Measurements from ENCODE around the gene CYP17A1.
"Not testable (repeated sequence)": the region's sequence is repeated elsewhere in the genome, so short reads cannot be mapped to it uniquely, and the experiment has no call there.

CYP17A1 gene

GRCh38 chr10:102827597-102827975 is 9.6 kb downstream of the CYP17A1 start:
- H3K4me3 ChIP-seq (ENCODE audit: low read depth, low read length) = no peak overlapping the region
- no peak overlapping the region for H3K4me2 ChIP-seq (ENCODE audit: low read length)
- H3K4me1 ChIP-seq = no peaks in the 10 kb centered on the region
- no peaks in the 10 kb centered on the region for H3K36me3 ChIP-seq (ENCODE audit: control insufficient read depth, insufficient read depth, low read length)
- H3K79me2 ChIP-seq = no peaks in the 10 kb centered on the region
- no peak for TF ChIP-seq CTCF (IDR thresholded peaks at IDR 0.05)
- no peaks in the 10 kb centered on the region for H3K27me3 ChIP-seq (ENCODE audit: control insufficient read depth, insufficient read depth, low read length)
- H3K27ac ChIP-seq = no peak overlapping the region
- no peaks in the 10 kb centered on the region for H3K9me3 ChIP-seq (ENCODE audit: control insufficient read depth, low read length)
- no peak overlapping the region for H2AFZ ChIP-seq
- no peak overlapping the region for H3K9ac ChIP-seq

- Histone ChIP-seq H3K27me3 (ENCODE audit: control insufficient read depth, insufficient read depth, low read length) (no peaks in the 10 kb centered on the region), H3K4me2 (ENCODE audit: low read length) (no peak overlapping the region), H3K9me3 (ENCODE audit: control insufficient read depth, low read length) (no peaks in the 10 kb centered on the region), H3K79me2 (no peaks in the 10 kb centered on the region), H3K27ac (no peak overlapping the region), H3K36me3 (ENCODE audit: control insufficient read depth, insufficient read depth, low read length) (no peaks in the 10 kb centered on the region), H3K9ac (no peak overlapping the region), H3K4me3 (ENCODE audit: low read depth, low read length) (no peak overlapping the region), H3K4me1 (no peaks in the 10 kb centered on the region), H2AFZ (no peak overlapping the region)
- no peak for TF ChIP-seq CTCF (IDR thresholded peaks at IDR 0.05)
These were observed 10.9 kb downstream of the CYP17A1 start for GRCh38 chr10:102826148-102826796.

GRCh38 chr10:102824664-102825063 is 12.5 kb downstream of the CYP17A1 start:
- no peaks in the 10 kb centered on the region for H3K27me3 ChIP-seq (ENCODE audit: control insufficient read depth, insufficient read depth, low read length)
- H3K4me3 ChIP-seq (ENCODE audit: low read depth, low read length) = no peak overlapping the region
- H3K4me1 ChIP-seq = no peaks in the 10 kb centered on the region
- no peak overlapping the region for H2AFZ ChIP-seq
- no peak overlapping the region for H3K4me2 ChIP-seq (ENCODE audit: low read length)
- H3K27ac ChIP-seq = no peak overlapping the region
- H3K9me3 ChIP-seq (ENCODE audit: control insufficient read depth, low read length) = no peaks in the 10 kb centered on the region
- TF ChIP-seq CTCF (IDR thresholded peaks at IDR 0.05) = no peak
- H3K9ac ChIP-seq = no peak overlapping the region
- no peaks in the 10 kb centered on the region for H3K36me3 ChIP-seq (ENCODE audit: control insufficient read depth, insufficient read depth, low read length)
- no peaks in the 10 kb centered on the region for H3K79me2 ChIP-seq

- Histone ChIP-seq H3K36me3 (ENCODE audit: control insufficient read depth, insufficient read depth, low read length) (no peaks in the 10 kb centered on the region), H3K4me3 (ENCODE audit: low read depth, low read length) (no peak overlapping the region), H3K27ac (no peak overlapping the region), H3K9me3 (ENCODE audit: control insufficient read depth, low read length) (no peaks in the 10 kb centered on the region), H3K4me2 (ENCODE audit: low read length) (no peak overlapping the region), H3K79me2 (peaks cover 3% of the 10 kb centered on the region), H3K9ac (no peak overlapping the region), H2AFZ (no peak overlapping the region), H3K4me1 (no peaks in the 10 kb centered on the region), H3K27me3 (ENCODE audit: control insufficient read depth, insufficient read depth, low read length) (no peaks in the 10 kb centered on the region)
- no peak for TF ChIP-seq CTCF (IDR thresholded peaks at IDR 0.05)
These were observed 15.0 kb downstream of the CYP17A1 start for GRCh38 chr10:102822222-102822621.

DNA sequence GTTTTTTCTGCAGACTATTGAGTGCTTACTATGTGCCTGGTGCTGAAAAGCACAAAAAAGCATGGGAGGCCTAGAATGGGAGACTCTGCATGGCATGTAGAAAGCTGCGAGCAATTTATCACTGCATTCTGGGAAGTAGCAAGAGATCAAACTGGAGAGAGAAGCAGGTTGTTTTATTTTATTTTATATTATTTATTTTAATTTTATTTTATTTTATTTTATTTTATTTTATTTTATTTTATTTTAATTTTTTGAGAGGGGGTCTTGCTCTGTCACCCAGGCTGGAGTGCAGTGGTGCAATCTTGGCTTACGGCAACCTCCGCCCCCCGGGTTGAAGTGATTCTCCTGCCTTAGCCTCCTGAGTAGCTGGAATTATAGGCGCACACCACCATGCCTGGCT is 17.2 kb downstream of the CYP17A1 start:
- H3K27ac ChIP-seq; H3K9me3 ChIP-seq (ENCODE audit: control insufficient read depth, low read length); H3K36me3 ChIP-seq (ENCODE audit: control insufficient read depth, insufficient read depth, low read length); H3K4me2 ChIP-seq (ENCODE audit: low read length); H2AFZ ChIP-seq; H3K27me3 ChIP-seq (ENCODE audit: control insufficient read depth, insufficient read depth, low read length); H3K79me2 ChIP-seq; H3K4me3 ChIP-seq (ENCODE audit: low read depth, low read length); H3K9ac ChIP-seq: not testable (repeated sequence)
- H3K4me1 ChIP-seq = peaks cover 16% of the 10 kb centered on the region
